Stimulated activated CD8-positive, alpha-beta memory T cell treated with anti-CD3 and anti-CD28 coated beads, Interleukin-4, amount 100 ng/mL, for 48 hours (primary cell): ENCODE measurements around the gene STOML1.
"Not testable (repeated sequence)": the region's sequence is repeated elsewhere in the genome, so short reads cannot be mapped to it uniquely, and the experiment has no call there.

Source experiments
- DNase-seq: peaks from one replicate; pipeline ENCODE4 v3.0.0-alpha.2; 2020

Gene STOML1

DNA sequence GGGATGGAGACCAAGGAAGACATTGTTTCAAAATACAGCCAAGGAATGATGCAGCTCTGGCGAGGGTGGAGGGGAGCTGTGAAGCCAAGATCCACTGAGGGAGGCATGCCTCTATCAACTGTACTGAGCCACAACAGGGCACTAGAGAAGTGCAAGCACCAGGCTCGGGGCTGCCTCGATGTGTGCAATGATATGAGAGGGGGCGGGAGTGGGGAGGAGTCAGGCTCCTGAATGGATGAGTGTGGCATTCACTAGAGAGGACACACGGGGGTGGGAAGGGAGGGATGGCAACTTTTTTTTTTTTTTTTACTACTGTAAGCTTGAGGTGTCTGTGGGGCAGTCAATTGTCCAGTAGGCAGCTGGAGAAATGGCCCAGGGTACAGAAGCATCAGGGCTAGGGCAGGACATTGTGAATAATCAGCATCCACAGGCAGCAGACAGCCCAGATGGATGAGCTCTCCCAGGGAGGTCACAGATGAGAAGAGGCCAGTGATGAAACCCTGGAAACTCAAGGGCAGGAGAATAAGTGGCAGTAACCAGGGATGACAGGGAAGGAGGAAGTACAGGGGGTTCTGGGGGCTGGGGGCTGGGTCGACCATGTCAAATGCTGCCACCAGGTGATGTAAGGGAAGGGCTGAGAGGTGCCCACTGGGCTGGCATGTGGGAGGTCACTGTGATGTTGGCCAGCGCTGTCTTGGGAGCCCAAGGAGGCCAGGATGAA, 5.9 kb downstream of the STOML1 start:
- DNase-seq, result no peak

DNA sequence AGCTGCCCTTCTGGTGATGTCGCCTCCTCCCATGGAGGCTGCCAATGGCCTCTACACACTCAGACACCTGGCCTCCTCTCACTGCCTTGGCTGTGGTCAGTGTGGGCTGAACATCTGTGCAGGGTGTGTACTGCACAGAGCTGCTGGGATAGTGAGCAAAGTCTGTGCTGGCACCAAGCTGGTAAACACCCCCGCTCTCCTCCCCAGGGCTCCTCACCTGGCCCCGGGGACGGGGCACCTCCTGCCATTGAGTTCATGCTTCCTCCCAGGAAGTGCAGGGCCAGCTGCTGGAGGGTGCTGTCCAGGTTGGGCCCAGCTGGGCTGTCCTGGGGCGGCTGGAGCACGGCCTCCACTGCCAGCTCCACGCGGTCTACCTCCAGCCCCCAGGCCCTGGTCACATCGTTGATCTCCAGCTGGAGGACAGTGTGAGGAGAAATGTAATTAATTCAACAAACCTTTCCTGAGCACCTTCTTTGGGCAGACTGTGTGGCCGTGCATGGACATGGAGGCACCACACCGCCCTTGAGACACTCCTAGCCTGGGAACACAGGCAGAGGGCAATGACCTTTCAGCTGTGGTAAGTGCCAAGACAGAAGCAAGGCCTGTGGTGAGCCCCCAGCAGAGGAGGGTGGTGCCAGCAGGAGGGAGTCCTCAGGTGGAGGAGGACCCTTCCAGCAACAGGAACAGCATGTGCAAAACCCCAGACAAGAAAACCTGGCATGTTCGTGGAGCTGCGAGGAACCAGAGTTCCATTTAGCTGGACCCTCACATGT, 6.8 kb downstream of the STOML1 start:
- DNase-seq, result peak; percentile 28

DNA sequence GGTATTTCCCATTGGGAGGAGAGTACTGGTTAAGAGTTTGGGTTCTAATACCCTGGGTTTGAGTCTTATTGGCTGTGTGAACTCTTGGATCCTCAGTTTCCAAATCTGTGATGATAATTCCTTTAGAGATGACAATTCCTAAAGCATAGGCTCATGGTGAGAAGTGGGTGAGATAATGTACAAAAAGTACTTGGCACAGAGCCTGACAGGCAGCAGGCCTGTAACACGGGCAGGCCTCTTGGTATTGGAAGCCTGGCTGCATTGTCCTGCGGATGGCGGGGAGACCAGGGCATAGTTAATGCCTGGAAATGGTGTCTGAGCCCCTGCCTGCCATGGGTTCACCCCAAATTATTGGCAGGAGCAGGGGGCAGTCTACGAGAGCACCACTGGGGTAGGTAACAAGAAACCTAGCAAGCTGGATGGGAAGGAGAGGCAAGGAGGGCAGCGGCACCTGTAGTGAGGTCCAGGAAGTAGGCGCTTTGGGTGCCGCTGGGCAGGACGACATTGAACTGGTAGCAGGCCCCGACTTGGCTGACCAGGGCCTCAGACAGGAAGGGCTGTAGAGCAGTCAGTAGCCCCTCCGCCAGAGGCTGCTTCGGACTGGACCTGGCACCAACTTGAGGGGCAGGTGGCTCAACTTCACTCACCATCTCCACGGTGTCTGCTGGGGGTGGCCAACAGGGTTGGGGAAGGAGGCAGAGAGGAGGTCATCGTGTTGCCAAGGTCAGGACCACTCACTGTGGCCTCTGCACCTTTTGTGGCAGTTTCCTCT, 7.7 kb downstream of the STOML1 start:
- DNase-seq, result peak; percentile 18

DNA sequence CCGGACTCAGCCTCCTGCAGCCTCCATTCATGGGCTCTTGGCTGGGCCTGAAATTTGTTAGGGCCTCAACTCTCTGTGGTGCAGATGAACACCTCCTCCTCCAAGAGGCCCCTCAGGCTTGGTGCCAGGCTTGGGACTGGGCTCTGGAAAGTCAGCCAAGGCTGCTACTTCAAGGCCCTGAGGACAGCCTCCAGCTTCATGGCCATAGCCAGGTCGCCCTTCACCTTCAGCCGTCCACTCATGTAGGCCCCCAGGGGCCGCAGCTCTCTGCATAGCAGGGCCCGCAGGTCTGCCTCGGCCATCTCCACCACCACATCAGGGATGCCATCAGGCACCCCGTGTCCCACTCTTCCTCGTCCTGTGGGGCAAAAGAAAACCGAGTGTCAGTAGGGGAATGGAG, 8.3 kb downstream of the STOML1 start:
- DNase-seq, result no peak

DNA sequence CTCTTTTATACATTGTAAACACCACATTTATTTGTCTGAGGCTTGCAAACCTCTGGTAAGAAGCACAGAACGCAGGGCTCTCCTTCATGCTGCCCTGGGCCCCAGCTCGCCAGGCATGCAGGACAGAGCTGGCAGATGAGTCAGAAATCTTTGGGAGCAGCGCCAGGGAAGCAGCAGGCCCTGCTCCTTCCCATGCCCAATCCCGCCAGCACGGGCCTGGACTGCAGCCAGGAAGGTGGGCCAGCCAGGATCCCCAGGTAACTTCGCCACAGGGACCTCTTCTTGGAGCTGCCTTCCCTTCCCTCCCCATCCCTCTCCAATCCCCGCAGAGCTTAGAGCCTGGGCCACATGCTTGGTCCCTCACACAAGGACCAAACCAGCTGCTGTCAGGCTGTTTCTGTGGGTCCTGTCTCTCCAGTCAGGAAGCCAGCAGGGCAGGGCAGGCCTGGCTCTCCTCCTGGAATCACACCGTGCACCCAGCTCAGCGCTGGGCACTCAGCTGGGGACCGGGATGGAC, 8.8 kb downstream of the STOML1 start:
- DNase-seq, result no peak

DNA sequence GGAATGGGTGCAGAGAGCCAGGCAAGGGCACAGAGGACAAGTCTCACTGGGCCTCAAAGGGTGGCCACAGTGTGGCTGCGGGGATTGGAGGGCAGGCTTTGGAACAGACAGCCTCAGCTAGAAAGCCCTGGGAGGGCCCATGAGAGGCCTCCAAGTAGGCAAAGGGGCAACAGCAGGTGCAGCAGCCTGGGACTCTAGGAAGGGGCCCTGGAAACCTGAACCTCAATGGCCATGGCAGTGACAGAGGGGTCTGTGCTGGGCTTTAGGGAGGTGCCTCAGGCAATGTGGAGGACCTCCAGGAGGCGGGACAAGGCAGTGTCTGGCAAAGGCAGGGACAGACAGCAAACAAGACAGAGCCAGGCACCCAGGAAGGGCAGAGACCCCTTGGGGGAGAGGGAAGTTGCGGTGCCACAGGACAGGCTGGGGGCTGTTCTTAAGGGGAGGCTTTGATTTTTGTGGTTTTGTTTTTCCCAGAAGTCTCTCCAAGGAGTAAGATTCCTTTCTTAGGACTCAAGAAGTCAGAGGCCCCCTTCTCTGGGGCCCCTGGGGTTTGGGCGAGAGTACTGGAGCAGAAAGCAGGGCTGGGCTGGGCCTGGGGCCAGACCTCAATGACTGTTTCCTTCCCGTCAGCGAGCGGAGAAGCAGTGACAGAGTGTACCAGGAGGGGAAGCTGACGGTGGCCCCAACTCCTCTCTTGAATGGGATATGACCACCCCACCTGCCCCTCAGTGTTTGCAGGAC, 9.7 kb downstream of the STOML1 start:
- DNase-seq, result peak; percentile 66

DNA sequence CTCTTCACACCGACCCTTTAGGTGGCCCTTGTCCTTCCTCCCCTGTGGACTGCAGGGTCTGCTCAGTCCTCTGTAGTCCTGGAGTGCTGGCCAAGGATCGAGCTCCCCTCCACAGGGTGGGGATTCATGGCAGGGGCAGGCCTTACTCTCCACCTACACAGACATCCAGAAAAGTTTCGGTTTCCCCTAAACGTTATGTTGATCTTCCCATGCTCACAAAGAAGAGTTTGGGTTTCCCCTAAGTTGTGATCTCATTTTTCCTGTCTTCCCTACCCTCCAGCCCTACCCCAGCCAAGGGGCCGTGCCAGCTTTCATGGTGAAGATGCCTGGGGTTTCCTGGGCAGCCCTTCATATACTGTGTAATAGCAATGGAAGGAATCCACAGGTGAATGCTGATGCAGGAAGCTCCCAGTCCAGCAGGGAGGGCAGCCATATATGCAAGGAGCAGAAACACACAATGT, 10.3 kb downstream of the STOML1 start:
- DNase-seq, result no peak

DNA sequence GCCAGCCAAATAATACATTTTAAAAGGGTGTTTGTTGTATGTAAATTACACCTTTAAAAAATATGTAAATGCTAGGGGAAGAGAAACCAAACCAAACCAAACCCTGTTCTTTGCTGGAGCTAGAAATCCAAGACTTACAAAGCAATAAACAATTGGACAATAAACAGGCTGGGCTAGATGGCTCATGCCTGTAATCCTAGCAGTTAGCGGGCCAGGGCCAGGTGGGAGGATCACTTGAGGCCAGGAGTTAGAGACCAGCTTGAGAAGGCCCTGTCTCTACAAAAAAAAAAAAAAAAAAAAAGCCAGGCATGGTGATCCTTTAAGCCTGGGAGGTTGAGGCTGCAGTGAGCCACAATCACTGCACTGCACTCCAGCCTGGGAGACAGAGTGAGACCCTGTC, 12.5 kb downstream of the STOML1 start:
- peak; percentile 7 for DNase-seq

DNA sequence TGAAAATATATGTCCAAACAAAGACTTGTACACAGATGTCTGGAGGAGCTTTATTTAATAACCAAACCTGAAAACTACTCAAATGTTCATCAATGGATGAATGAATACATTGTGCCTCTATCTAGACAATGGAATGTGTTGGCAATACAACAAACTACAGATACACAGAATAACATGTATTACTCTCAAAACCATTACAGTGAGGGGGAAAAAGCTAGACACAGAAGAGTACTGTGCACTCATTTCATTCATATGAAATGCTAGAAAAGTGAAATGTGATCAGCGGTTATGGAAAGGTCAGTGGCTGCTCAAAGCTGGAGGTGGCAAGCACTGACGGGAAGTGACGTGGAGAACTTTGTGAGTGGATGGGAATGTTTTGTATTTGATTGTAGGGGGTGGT, 13.2 kb downstream of the STOML1 start:
- peak; percentile 7 for DNase-seq

DNA sequence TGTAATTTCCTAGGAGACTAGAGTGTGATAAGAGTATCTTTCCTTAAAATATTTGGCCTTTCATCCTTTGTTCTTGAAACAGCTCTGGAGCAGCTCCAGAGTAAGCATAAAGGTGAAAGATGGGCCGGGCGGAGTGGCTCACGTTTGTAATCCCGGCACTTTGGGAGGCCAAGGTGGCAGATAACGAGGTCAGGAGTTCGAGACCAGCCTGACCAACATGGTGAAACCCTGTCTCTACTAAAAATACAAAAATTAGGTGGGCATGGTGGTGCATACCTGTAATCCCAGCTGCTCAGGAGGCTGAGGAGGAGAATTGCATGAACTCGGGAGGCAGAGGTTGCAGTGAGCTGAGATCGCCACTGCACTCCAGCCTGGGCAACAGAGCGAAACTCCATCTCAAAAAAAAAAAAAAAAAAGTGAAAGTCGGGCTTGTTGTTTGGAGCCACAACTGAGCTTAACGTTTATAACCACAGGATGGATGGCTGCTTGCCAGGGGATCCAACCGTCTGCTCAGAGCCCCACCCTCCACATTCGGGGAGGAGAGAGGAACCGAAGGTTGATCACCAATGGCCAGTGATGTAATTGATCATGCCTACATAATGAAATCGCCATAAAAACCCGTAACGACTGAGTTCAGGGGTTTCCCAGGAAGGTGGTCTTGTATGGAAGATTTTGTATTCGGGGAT, 16.5 kb downstream of the STOML1 start:
- DNase-seq, result not testable (repeated sequence)

DNA sequence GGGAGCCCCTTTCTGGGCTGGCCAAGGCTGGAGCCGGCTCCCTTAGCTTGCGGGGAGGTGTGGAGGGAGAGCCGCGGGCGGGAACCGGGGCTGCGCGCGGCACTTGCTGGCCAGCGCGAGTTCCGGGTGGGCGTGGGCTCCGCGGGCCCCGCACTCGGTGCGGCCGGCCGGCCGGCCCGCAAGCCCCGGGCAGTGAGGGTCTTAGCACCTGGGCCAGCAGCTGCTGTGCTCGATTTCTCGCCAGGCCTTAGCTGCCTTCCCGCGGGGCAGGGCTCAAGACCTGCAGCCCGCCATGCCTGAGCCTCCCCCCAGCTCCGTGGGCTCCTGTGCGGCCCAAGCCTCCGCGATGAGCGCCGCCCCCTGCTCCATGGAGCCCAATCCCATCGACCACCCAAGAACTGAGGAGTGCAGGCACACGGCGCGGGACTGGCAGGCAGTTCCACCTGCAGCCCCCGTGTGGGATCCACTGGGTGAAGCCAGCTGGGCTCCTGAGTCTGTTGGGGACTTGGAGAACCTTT, 18.4 kb downstream of the STOML1 start:
- DNase-seq, result not testable (repeated sequence)

DNA sequence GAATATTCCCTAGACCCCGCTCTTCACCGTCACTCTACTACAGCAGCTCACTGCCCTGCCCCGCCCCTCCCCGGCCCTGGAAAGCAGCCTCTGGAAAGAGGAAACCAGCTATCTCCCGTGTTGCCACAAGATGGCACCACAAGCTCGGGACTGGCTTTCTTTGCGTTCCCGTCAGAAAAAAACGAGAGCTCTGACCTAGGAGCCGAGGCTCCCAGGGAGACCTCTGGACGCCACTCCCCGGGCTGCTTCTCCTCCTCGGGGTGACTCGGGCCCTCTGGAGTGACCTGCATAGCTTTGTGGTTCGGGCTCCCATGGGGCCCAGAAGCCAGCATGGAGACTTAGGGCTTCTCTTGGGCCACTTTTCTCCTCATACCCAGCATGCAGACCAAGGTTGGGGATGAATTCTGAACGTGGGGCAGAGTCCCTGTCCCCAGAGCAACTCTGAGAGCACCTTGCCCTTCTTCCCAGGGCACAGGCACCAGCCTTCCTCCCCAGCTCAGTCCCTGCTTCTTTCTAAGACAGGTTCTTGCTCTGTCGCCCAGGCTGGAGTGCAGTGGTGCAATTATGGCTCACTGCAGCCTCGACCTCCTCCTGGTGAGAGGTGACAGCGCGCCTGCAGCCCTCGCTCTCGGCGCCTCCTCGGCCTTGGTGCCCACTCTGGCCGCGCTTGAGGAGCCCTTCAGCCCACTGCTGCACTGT, 19.0 kb downstream of the STOML1 start:
- peak; percentile 88 for DNase-seq

DNA sequence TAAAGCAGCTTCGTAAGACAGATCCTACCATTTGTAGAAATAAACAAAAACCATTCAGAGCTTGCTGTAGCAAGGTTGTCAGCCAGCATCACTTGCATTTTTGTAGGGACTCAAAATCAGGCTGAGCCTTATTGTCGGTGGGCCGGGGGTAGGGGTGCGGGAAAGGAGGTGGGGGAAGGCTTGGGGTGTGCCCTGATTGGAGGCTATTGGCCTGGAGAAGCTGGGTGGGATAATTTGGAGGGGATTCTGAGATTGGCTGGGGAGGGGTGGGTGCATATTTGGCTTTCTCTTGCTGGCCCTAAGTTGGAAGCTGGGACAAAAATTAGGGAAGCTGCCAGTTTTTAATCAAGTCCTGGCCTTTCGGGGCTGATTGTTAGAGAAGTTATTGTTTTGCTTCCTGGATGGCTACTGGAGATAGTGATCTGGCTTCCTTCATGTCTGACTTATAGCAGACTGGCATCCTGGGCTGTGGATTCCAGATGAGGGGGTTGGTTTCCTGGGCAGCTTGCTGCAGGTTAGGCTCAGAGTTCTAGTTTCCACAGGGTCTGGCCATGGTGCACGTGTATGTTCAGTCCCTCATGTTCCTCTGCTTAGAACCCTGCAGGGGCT, 22.8 kb downstream of the STOML1 start:
- no peak for DNase-seq

DNA sequence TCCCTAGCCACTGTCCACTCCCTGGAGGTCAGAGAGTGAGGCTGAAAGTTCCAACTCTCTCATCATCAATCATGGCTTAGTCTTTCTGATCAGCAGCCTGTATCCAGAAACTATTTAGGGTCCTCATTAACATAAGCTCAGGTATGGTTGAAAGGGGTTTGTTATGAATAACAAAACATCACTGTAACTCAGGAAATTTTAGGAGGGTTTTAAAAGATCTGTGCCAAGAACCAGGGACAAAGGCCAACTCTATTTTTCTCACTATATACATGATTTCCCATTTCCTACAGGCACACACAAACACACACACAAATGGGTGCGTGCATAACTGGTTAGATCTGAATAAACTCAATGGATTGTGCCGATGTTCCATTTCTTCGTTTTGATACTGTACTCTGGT, 23.6 kb downstream of the STOML1 start:
- DNase-seq, result no peak

DNA sequence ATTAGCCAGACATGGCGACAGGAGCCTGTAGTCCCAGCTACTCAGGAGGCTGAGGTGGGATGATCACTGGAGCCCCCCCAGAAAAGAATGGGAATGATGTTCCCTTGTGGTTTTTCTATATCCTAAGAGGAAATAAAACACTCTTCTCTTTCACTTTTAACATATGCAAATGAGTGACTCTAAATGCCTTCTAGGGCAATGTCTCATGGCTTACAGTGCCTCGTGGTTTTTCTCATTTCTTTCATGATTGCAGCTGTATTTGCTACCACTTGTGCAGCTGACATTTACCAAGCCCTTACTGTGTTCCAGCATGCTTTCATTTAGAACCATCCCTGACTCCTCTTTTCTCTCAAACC, 26.4 kb downstream of the STOML1 start:
- no peak for DNase-seq

DNA sequence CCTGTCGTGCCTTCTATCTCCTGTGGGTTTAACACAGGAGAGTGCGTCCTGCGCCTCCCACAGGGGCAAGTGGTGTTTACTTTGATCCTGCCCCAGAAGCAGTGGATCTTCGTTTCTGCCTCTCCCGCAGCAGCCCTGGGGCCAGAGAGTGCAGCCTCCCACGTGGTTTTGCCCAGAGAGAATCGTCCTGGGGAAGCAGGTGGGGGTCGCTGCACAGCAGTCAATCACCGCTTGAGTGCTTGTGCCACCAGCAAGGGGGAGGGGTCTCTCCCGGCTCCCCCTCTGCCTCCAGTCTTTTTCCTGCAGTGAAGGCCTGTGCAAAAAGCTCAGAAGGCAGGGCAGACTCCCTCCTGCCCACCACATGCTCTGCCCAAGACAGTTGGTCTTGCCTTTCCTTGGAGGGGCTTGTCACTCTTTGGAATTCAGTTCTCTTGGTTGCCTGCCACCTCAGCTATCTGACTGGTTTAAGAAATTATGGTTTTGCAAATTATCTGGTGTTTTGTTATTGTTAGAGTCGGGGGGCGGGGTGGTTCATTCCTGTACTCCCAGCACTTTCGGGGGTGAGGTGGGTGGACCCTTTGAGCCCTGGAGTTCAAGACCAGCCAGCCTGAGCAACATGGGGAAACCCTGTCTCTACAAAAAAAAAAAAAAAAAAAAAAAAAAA, 26.9 kb downstream of the STOML1 start:
- peak; percentile 79 for DNase-seq

DNA sequence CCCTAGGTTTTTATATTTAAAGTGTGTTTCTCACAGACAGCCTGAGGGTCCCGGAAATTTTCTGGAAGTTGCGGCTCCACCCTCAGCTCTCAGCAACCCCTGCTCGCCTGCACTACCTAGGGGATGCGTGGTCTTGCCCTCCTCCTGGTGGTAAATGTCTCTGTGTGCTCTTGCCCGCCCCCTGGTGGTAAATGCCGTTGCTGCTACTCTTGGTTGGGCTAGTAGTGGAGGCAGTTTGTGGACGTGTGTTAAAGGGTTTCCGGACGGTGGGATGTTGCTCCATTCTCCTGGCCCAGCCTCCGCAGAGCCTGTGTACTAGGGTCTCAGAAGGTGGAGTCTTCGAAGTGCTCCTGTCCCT, 27.4 kb downstream of the STOML1 start:
- peak; percentile 95 for DNase-seq

DNA sequence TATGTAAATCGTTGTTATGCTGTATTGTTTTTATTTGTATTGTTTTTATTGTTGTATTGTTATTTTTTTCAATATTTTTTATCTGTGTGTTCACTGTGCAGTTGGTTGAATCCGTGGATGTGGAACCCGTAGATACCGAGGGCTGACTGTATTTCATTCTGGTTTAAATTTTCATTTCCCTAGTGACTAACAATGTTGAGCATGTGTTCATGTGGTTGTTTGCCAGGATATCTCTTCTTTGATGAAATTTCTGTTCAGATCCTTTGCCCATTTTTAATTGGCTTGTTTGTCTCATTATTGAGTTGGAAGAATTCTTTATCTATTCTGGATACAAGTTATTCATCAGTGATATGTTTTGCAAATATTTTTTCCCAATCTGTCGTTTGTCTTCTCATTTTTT, 29.7 kb downstream of the STOML1 start:
- no peak for DNase-seq

DNA sequence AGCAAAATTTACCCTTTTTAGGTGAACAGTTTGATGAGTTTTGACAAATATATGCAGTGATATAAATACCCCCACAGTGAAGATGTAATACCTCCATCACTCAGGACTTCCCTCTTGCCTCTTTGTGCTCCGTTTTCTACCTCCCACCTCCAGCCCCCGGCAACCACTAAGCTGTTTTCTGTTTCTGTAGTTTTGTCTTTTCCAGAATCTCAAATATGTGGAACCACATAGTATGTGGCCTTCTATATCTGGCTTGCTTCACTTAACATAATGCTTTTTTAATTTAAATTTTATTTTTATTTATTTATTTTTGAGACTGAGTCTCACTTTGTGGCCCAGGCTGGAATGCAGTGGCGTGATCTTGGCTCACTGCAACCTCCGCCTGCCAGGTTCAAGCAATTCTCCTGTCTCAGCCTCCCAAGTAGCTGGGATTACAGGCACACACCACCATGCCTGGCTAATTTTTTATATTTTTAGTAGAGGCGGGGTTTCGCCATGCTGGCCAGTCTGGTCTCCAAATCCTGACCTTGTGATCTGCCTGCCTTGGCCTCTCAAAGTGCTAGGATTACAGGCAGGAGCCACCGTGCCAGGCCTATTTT, 31.5 kb downstream of the STOML1 start:
- not testable (repeated sequence) for DNase-seq

DNA sequence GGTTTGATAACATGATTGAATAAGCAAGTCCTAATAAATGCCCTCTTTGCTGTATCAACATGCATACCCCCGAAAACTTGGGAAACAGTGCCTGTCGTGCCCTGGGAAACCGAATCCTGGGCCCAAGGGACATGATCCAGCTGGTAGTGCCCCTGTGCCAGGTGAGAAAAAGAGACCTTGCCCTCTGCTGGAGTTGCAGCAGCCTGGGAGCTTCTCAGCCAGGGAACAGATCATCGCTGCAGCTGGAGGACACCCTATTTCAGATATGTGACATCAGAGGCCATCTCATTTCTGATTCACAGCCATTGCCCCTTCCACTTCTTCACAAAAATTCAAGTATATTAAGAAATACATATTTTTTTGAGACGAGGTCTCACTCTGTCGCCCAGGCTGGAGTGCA, 32.3 kb downstream of the STOML1 start:
- no peak for DNase-seq
